ENCODE results near the gene FAM135A.
"Not testable (repeated sequence)": the region's sequence is repeated elsewhere in the genome, so short reads cannot be mapped to it uniquely, and the experiment has no call there.

Gene FAM135A

DNA sequence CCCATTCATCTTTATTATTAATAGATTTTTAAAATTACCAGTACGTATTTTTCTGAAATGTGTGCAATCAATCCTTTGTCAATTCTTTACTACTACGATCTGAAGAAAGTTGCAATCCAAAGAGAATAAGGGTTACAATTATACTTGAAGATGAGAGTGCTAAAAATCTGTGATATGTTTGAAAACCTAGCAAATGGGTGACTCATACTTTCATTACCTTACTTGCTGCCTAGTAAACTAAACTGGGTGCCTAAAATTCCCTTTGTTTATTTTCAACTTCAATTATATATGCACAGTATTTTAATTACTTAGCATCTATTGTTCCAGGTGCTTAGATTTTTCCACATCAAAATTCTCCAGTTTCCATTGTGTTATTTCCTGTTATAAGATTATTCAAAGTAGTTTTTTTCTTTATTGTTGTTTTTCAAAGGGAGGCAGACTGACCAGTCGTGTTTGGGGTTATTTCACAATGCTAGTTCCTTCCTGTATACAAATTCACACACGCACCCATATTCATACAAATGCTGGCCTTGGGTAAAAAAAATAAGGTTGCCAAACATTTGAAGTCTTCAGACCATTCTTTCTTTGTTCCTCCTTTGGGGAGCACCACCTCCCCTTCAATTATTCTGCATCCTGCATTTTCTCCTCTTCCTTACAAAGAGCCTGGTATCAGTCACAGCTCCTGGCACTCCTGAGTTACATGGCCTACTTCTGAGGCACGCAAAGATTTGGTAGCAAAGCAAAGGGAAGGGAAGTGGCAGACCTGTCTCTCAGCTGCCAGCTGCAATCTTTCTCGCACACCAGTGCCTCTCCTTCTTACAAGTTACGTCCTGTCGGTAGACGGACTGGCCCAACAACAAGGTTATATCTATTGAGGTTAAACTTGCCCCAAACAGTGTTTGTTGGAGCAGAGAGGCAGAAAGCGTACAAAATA is 16.2 kb upstream of the FAM135A start:
- no peak for DNase-seq (ENCODE audit: low spot score)

DNA sequence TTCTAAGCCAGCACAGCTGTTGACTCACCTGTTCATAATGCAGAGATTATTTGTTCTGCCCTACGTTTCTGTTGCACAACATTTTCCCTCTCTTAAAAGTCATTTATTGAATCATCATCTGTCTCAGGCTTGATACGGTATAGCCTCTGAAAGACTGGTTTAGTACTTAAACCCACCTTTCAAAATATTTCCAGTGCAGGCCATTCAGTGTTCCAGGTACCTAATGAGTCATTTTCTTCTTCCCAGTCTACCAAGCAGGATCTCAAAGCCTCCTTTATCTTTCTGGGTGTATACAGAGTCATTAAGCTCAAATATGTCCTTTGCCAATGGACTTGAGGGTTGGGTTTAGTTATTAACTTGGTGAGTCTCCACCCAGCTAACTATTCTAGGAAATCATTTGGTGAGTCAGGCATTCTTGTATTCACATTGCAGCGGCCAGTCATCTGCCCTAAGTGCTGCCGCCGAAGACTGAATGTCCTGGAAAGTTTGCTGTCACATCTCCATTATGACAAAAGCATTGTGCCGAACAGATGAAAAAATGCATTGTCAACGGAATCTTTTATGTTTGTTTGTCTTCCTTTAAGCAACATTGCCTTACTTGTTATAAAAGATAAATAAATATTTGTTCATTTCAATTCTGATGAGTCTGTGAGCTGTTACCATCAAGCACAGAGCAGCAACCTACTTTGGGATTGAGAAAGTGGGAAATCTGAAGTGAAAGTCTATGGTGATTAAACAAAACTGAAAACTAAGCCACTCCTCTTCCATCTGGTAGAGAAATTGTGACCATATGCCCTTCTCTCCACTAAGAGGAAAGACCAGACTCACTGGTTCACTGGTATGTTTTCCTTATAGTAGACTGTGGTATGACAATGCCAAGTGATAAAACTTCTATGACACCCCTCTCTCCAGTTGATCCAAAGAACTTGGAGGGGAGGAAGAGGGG is 14.3 kb upstream of the FAM135A start:
- DNase-seq (ENCODE audit: low spot score) = no peak

DNA sequence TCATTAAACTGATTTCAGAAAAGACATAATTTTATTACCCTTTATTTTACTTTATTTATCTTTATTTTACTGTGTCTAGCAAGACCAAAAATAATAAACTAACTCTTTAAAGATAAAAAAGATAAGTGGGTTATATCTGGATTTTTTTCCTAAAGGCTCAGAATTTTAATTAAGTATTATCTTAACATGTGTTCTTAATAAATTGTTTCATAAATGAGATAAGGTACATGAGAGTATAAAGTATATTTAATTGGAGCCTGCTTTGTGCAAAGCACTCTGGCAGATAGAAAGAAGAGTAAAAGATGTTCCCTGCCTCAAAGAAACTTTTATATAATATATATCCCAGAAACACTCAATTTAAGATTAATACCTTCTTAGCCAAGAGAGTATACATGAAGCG is 8.7 kb upstream of the FAM135A start:
- DNase-seq (ENCODE audit: low spot score) = no peak

DNA sequence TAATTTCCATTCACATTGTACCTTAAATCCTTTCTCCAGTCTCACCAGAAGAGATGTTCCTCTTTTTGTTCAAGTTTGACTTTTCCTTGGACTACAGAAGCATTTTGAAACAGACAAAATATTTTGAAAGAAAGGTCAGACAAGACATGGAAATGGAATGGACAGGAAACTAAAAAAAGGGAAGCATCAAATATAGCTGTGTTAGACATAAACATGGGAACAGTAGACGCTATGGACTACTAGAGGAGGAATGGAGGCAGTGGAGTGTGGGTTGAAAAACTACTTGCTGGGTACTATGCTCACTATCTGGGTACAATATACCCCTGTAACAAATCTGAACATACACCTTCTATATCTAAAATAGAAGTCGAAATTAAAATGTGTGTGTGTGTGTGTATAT is 4.1 kb upstream of the FAM135A start:
- DNase-seq (ENCODE audit: low spot score) = no peak

DNA sequence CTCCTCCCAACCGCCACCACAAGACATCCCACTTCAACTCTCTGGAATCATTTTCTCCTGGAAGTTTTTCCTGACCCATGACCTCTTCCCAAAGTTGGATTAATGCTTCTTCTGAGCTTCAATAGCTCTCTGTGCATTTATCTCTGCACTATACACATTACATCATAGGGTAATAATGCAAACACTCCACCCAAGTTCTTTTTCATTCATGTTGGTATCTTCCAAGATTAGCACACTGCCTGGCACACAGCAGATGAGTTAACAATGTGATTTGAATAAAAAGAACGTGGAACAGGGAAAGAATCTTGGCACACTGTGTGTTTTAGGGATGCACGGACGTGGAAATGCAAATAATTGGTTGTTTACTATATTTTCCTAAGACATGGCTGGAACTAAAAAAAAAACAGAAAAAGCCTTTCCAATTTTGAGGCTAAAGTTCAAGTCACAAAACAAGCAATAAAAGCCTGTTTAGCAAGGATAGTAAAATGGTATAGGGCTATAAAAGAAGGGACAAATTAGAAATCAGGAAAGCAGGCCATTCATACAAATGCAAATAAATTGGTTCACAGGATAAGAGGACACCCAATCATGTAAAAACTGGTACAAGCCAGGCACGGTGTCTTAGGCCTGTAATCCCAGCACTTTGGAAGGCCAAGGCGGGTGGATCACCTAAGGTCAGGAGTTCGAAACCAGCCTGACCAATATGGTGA is 1.6 kb upstream of the FAM135A start:
- DNase-seq (ENCODE audit: low spot score) = no peak

DNA sequence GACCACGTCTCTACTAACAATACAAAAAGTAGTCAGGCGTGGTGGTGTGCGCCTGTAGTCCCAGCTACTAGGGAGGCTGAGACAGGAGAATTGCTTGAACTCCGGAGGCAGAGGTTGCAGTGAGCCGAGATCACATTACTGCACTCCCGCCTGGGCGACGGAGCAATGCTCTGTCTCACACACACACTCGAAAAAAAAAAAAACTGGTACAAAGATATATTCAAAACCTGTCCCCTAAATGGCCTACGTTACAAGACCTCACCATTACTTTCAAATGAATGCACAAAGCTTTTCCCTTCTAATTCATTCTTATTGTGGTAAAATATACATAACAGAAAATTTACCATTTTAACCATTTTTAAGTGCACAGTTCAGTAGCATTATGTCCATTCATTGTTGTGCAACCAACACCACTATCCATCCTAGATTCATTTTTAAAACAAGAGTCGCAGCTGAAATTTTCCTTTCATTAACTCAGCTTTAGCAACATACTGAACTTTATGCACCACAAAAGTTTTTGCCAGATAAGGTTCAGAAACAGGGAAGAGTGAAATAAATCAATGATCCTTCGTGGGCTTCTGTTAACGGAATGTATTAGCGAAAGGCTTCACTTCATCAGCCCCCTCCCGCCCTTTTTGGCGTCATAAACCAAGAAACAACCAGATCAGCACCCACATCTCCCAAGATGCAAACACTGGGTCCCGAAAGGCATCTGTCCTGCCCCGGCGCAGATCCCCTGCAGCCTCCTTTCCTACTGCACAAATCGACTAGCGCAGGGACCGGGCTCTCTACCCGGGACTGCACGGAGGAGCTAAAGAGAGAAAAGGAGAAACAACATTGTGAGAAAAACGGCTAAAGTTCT is 825 bp upstream of the FAM135A start:
- DNase-seq (ENCODE audit: low spot score) = no peak

DNA sequence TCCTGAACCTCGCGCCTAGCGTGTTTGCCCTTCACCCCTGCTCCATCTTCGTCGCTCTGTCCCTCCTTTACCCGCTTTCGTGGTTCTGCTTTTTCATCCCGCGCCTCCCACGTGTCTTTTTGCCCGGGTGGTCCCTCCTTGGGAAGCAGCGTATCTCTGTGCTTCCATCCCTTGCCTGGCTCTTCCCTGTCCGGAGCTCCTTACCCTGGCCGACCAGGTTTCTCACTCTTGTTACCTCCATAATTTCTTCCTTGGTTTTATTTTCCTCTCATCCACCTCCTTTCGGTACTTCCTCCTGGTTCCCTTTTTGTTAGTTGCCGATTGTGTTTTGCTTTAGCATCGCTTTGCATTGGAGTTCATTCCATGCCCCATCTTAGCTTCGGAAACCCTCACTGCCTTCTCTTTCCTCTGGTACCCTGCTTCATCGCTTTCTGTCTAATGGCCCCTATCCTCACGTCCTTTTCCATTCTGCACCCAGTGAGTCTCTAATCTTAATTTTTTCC is 735 bp downstream of the FAM135A start:
- no peak for DNase-seq (ENCODE audit: low spot score)

DNA sequence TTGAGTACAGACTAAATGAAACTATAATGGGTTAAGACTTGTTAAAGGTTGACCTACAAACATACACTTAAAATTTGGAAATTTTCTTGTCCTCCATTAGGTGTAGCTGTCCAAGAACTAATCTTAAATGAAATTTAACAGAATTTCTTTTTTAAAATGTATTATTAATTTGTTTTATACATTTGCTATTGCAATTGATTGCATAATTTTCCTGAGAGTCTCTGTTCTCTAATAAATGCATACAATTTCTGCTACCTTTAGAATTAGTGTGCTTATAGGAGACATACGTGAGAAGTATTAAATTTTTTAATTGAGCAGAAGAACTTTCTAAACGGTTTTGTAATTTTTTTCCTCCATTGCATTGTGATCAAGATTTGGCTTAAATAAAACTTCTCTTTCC is 1.5 kb downstream of the FAM135A start:
- no peak for DNase-seq (ENCODE audit: low spot score)

DNA sequence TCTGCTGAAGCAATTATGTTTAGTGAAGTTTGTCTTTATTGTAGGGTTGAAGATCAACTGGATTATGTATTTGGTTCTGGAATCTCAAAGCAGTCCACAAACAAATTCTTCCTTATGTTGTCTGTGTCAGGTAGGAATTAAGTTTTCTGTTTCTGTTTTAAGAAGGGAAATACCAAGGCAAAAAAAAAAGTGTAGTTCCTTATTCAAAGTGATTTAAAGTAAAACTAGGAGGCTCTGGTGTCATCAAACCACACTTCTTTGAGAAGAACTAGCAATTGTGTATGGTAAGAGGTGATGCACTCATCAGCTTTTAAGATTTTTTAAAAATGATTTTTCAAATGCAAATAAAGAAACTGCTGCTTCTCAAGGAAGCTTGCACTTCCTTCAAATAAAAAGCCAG is 1.9 kb downstream of the FAM135A start:
- DNase-seq (ENCODE audit: low spot score) = no peak

DNA sequence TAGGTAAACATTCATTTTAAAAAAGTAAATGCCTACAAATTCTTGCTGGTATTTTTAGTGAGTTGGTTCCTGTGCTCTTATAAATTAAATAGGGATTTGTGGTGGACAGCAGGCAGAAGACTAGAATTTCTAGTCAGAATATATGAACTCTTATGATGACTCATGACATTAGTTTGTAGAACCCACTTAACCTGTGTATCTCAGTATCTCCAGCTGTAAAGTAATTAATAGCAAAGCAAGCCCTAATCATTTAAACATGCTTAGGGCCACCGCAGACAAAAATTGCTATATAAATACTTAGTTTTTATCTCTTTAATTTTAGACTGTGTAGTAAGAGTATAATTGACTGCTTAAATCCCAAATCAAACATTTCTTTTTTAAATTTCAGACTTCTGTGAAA is 2.4 kb downstream of the FAM135A start:
- DNase-seq (ENCODE audit: low spot score) = no peak

DNA sequence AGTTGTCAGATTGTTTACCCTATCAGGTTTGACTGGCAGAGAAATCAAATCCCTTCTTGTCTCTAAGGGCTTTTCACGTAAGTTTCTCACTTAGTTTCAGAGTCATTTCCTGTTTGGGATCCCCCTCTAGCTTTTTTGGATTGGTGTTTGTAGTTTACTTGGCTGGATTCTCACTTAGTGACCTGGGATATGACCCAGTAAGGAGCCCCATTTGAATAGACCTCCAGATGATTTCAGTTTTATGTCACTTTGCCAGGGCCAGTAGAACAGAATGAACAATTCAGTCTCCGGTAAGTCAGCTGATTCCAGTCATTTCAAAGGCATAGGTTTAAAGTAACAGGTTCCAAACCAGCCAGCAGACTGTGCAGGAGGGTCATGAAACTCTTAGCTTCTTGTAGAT is 8.2 kb downstream of the FAM135A start:
- DNase-seq (ENCODE audit: low spot score) = no peak

DNA sequence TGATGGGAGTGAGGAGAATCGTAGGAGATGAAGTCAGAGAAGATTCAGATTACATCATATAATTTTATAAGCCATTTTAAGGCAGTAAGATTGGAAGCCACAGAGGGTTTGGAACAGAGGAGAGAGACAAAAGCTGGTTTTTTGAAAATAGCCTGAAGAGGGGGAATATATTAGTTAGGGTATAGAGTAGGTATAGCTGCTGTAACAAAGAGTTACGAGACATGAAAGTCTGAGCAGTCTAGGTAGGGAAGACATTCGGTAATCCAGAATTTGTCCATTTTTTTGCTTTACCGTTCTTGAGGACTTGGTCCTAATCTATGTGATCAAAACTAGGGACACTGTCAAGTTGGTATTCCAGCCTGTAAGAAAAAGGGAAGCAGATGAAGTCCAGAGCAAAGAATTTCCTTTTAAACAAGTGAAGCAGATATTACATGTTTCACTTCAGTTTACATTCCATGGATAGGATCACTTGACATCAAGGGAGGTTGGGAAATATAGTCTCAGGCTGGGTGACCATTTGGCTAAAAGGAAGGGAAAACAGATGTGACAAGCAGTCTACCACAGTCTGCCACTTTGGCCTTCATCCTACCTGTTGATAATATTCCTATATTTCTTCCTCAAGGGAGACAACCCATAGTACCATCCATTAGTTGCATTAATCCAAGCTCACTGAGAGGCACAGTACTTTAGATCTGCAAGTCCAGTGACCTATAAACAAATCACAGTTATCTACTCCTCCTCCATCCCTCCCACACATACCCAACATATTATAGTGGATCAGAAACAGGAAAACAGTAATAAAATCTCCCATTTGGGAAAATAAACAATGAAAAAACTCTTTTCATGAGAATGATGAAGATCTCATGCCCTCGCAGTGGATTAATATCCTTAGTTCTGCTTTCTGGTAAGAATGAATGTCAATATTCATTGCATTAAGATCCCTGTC is 10.2 kb downstream of the FAM135A start:
- DNase-seq (ENCODE audit: low spot score) = no peak

DNA sequence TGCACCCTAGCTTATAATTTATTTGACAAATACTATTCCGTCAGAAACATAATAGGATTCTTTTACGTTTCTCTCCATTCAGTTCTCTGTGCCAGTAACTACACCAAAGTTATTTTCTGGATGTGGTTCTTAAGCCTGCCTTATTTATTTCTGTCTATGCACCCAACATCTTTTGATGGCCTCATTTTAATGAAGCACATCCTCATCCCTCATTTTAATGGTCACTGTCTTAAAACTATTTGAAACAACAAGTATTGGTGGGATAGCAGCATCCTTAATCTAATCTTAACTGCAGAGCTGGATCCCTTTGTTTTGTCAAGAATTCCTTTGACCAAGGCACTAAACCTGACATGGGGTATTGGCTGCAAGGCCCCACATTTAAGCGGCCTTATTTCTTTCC is 11.0 kb downstream of the FAM135A start:
- no peak for DNase-seq (ENCODE audit: low spot score)

DNA sequence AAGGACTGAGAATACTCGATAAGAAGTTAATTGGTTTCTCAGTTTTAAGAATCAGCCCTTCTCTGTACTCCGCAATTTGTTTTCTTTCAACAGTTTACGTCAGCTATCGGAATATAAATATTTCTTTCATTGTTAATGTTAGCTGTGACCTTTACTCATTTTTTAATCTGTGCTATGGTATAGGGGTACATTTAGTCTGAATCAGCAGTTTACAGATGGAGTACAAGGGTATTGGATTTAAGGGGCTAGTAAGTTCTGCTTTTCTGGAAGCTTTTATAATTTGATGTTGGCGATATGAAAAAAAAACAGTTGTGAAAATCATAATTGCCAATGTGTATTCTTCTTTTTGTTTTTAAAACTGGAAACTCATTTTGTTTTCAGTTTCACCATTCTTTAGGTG is 23.0 kb downstream of the FAM135A start:
- no peak for DNase-seq (ENCODE audit: low spot score)

DNA sequence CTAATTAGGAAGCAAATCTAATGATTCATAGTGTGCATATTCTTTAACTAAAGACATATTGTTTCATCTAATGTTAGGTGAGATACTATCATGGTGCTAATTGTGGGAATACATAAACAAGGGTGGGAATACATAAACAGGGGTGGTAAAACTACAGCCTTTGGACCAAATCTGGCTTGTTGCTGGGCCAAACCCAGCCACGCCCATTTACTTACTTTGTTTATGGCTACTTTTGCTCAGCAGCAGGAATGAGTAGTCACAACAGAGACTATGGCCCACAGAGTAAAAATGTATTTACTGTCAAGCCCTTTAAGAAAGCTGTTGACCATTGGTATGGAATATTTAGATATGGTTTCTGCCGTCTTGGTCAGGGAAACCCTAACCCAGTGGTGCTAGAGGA is 31.7 kb downstream of the FAM135A start:
- DNase-seq (ENCODE audit: low spot score) = no peak

DNA sequence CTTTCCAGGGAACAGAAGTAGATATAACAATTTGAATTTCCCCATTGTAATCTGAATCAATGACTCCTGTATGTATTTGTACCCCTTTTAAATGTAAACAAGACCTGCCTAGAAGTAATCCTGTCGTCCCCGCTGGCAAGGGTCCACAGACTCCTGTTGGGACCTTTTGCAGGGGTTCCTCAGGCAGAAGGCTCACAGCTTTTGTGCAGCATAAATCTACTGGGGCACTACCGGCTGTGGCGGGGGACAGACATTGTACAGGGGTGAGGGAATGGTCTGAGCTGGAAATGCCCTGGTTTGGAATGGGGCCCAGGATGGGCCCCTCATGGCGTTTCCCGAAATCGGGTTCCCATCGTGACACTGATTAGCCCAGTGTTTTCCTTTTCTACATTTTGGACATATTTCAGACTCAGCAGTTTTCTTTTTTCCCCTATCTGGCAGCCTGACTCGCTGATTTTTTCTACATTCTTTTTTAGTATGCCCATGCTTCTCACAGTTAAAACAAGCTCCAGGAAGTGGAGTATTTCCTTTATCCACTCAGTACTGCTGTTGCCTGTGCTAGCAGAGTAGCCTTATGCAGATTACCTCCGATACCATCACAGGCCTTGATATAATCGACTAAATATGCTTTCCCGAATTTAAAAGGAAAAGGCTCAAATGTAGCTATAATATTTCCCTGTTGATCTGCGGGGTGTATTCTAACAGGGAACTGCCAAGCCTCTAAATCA is 34.2 kb downstream of the FAM135A start:
- not testable (repeated sequence) for DNase-seq (ENCODE audit: low spot score)

DNA sequence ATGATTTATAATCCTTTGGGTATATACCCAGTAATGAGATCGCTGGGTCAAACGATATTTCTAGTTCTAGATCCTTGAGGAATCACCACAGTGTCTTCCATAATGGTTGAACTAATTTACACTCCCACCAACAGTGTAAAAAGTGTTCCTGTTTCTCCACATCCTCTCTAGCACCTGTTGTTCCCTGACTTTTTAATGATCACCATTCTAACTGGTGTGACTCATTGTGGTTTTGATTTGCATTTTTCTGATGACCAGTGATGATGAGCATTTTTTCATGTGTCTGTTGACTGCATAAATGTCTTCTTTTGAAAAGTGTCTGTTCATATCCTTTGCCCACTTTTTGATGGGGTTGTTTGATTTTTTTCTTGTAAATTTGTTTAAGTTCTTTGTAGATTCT is 40.6 kb downstream of the FAM135A start:
- DNase-seq (ENCODE audit: low spot score) = not testable (repeated sequence)

DNA sequence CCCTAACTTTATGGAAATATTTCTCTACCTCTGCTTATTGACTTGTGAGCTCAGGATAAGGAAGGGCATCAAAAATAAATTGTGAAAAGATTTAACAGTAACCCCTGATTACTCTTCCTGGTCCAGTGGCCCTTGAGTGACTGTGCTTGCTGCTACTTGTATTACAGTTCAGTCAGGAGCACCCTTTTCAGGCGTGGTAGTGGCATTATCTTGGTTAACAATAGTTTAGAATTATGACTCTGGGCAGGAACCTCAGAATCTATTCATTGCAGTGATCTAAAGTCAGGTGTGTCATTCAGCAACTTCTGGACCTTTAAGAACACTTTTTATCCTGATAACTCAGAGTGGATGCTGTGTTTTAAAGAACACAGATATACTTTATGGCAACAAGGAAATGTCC is 43.4 kb downstream of the FAM135A start:
- no peak for DNase-seq (ENCODE audit: low spot score)

DNA sequence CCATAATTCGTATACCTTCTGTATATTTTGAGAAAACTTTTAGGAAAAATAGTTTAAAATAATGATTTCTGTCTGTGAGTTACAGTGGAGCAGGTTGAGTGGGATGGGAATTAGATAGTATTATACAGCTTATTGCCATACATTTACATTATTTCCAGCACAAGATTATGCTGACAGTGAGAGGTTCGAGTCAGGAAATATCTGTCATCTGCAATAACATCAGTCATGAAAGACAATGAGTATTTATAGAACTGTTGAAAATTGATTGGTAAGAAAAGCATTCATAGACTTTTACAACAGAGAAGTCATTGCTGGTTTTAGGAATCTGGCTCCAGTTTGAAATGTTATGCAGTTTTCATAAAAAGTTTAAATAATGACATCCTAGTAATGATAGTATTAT is 45.9 kb downstream of the FAM135A start:
- DNase-seq (ENCODE audit: low spot score) = no peak

Measured in ecto neural progenitor cell (in vitro differentiated cells).